Mesendoderm (in vitro differentiated cells): ENCODE results near the gene NEDD4.
"Not testable (repeated sequence)": the region's sequence is repeated elsewhere in the genome, so short reads cannot be mapped to it uniquely, and the experiment has no call there.

Experiments used
- DNase-seq: peaks from one replicate; pipeline ENCODE4 v3.0.0; 2013
- H2AK5ac ChIP-seq: 2 replicates; pipeline ENCODE4 v1.6.1; 2013; ENCODE audit warnings: low read length, inconsistent platforms
- H2BK120ac ChIP-seq: 2 replicates; pipeline ENCODE4 v1.6.1; 2013; ENCODE audit warnings: low read depth, mild to moderate bottlenecking, low read length, moderate library complexity, mixed read lengths
- H2BK15ac ChIP-seq: replicated peaks from 2 replicates; pipeline ENCODE4 v1.6.1; 2013; ENCODE audit warnings: low read depth, mild to moderate bottlenecking, moderate library complexity
- H2BK5ac ChIP-seq: 2 replicates; pipeline ENCODE4 v1.6.1; 2013; ENCODE audit warnings: low read length, inconsistent platforms
- H3K18ac ChIP-seq: 2 replicates; pipeline ENCODE4 v1.6.1; 2013; ENCODE audit warnings: mild to moderate bottlenecking, low read length, mixed read lengths
- H3K23ac ChIP-seq: one replicate; pipeline ENCODE4 v1.6.1; 2013; ENCODE audit warnings: low read length
- H3K27ac ChIP-seq: 2 replicates; pipeline ENCODE4 v1.5.1; 2013; ENCODE audit warnings: low read depth, mild to moderate bottlenecking, inconsistent platforms, low read length, moderate library complexity
- H3K27me3 ChIP-seq: 2 replicates; pipeline ENCODE4 v1.6.1; 2013; ENCODE audit warnings: low read length, control low read depth, mild to moderate bottlenecking, inconsistent platforms; ENCODE audit not compliant: insufficient read depth, poor library complexity
- H3K36me3 ChIP-seq: 2 replicates; pipeline ENCODE4 v1.6.1; 2013; ENCODE audit warnings: low read length, inconsistent platforms; ENCODE audit not compliant: control insufficient read depth, insufficient read depth
- H3K4ac ChIP-seq: one replicate; pipeline ENCODE4 v1.6.1; 2013; ENCODE audit warnings: low read depth, mild to moderate bottlenecking, low read length, moderate library complexity
- H3K4me1 ChIP-seq: 2 replicates; pipeline ENCODE4 v1.6.1; 2013; ENCODE audit warnings: low read depth, low read length, inconsistent platforms; ENCODE audit not compliant: control insufficient read depth
- H3K4me2 ChIP-seq: 2 replicates; pipeline ENCODE4 v1.6.1; 2013; ENCODE audit warnings: low read length
- H3K4me3 ChIP-seq: 2 replicates; pipeline ENCODE4 v1.5.1; 2013; ENCODE audit warnings: mild to moderate bottlenecking, low read length
- H3K56ac ChIP-seq: one replicate; pipeline ENCODE4 v1.6.1; 2013; ENCODE audit warnings: low read length
- H3K79me1 ChIP-seq: 2 replicates; pipeline ENCODE4 v1.6.1; 2013; ENCODE audit warnings: low read length, inconsistent platforms
- H3K79me2 ChIP-seq: 2 replicates; pipeline ENCODE4 v1.6.1; 2013; ENCODE audit warnings: mild to moderate bottlenecking, low read length; ENCODE audit not compliant: control insufficient read depth, insufficient read depth
- H3K9ac ChIP-seq: 2 replicates; pipeline ENCODE4 v1.6.1; 2013; ENCODE audit warnings: low read length, inconsistent platforms
- H4K5ac ChIP-seq: one replicate; pipeline ENCODE4 v1.6.1; 2013; ENCODE audit warnings: low read length
- H4K8ac ChIP-seq: one replicate; pipeline ENCODE4 v1.6.1; 2013; ENCODE audit warnings: low read depth, mild to moderate bottlenecking, control low read depth, low read length, moderate library complexity
- WGBS: extraction: QIAGEN DNeasy Blood & Tissue Kit; methylation state at CpG from one replicate; pipeline ENCODE4 v1.1.7; 2013; ENCODE audit warnings: low lambda C conversion rate, missing lambda C conversion rate; ENCODE audit not compliant: insufficient coverage; ENCODE audit errors: extremely low coverage; 5-methylcytosine and 5-hydroxymethylcytosine counted together

The NEDD4 gene

DNA sequence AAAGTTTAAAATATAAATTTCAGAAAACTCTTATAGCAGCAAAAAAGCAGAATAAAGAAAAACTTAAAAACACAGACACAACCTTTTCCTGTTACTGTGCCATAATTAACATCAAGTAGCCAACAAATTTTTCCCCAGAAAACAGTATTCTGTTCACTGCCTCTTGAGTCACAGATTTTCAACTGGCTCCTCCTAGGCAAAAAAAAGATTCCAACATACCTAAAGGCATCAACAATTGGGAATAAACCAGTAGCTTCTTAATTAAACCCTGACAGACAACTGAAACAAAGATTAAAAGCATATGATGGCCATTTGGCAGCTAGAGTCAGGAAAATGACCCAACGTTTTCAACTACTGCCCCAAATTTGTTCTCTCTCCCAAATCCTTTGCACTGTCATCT, 10.9 kb upstream of the NEDD4 start:
- not testable (repeated sequence) for H3K27ac ChIP-seq, H2BK5ac ChIP-seq, H4K8ac ChIP-seq, DNase-seq, H3K56ac ChIP-seq, H2AK5ac ChIP-seq, H3K79me1 ChIP-seq, H3K4me3 ChIP-seq, H3K23ac ChIP-seq, H4K5ac ChIP-seq, H3K4ac ChIP-seq, H3K27me3 ChIP-seq, H3K4me1 ChIP-seq, H2BK120ac ChIP-seq, H3K9ac ChIP-seq, H2BK15ac ChIP-seq, H3K18ac ChIP-seq, H3K36me3 ChIP-seq, H3K4me2 ChIP-seq, H3K79me2 ChIP-seq
- WGBS, result no CpG with 5 or more reads among the region's 1 CpG

DNA sequence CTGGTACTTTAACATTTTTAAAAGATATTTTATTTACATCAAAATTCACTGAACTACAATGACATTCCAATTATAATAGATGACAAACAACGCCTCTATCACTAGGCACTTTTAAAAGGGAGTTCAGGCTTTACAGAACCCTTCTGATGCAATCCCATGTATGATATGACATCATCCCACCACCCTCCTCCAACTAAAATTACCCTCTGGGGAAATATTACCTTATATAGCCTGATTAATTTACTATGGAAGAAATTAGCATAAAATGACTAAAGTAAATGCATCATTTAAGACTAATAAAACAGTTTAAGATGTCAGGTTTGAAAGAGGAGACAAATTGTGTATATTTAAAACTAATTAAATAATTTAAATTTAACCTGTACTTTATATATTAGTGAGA, 10.4 kb upstream of the NEDD4 start:
- H2BK120ac ChIP-seq, H3K4me1 ChIP-seq, H3K23ac ChIP-seq, DNase-seq, H3K79me1 ChIP-seq, H3K4me2 ChIP-seq, H3K4ac ChIP-seq, H3K27me3 ChIP-seq, H3K56ac ChIP-seq, H4K8ac ChIP-seq, H2AK5ac ChIP-seq, H4K5ac ChIP-seq, H3K4me3 ChIP-seq, H3K18ac ChIP-seq, H2BK5ac ChIP-seq, H3K9ac ChIP-seq, H3K36me3 ChIP-seq, H3K79me2 ChIP-seq, H3K27ac ChIP-seq, H2BK15ac ChIP-seq: not testable (repeated sequence)
- WGBS, result no CpG with 5 or more reads among the region's 1 CpG

DNA sequence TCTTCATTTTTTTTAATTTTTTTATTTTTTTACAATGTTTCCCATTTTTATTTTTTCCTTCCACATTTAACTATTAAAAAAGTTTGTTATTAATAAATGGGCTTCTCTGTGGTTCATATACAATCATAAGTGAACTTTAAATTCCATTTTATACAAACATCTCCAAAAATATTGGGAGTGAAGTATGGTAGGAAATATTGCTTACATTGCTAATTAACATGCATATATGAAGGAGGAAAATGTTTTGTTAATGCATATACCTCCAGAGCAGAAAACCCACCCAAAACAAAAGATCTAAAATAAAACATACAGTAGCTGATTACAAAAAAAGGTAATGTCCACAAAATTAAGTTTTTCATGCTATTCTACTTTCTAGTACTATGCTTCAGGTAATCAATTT, 9.9 kb upstream of the NEDD4 start:
- not testable (repeated sequence) for H3K27me3 ChIP-seq, H3K4me2 ChIP-seq, H2BK120ac ChIP-seq, H4K8ac ChIP-seq, H2AK5ac ChIP-seq, H3K23ac ChIP-seq, H3K4me1 ChIP-seq, H3K79me1 ChIP-seq, H3K4ac ChIP-seq, H3K79me2 ChIP-seq, H3K4me3 ChIP-seq, H3K56ac ChIP-seq, H3K36me3 ChIP-seq, H3K27ac ChIP-seq, H3K18ac ChIP-seq, H3K9ac ChIP-seq, H2BK15ac ChIP-seq, H4K5ac ChIP-seq, H2BK5ac ChIP-seq, DNase-seq

DNA sequence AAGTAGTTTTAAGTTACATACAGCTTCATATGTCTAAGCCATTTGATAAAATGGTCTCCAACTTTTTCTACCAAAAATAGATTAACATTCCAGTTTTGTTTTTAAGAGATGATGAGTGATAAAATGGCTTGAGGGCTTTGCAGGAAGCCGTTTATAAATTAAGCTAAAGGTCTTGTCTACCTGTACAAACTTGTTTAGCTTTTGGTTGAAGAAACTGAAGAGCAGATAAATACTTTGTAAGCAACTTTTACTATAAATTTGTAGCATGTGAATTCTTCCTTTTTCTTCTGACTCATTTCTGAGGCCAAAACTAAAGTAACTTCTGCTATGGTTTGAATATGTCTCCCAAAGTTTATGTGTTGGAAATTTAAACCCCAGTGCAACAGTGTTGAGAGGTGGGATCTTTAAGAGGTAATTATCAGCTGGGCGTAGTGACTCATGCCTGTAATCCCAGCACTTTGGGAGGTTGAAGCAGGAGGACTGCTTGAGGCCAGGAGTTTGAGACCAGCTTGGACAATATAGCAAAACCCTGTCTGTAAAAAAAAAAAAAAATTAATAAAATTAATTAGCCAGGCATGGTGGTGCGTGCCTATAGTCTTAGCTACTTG, 8.2 kb upstream of the NEDD4 start:
- H4K5ac ChIP-seq, result no peak overlapping the region
- no peak overlapping the region for H3K4ac ChIP-seq
- no peaks in the 10 kb centered on the region for H3K4me1 ChIP-seq
- H2AK5ac ChIP-seq, result no peak overlapping the region
- no peaks in the 10 kb centered on the region for H3K36me3 ChIP-seq
- H2BK120ac ChIP-seq, result no peak overlapping the region
- H3K79me2 ChIP-seq, result no peaks in the 10 kb centered on the region
- WGBS, result no CpG with 5 or more reads among the region's 3 CpGs
- DNase-seq, result no peak
- H3K4me2 ChIP-seq, result no peak overlapping the region
- no peaks in the 10 kb centered on the region for H3K79me1 ChIP-seq
- no peak overlapping the region for H3K27ac ChIP-seq
- no peak overlapping the region for H3K56ac ChIP-seq
- no peaks in the 10 kb centered on the region for H3K27me3 ChIP-seq
- H3K18ac ChIP-seq, result no peak overlapping the region
- H3K9ac ChIP-seq, result no peak overlapping the region
- no peak overlapping the region for H2BK15ac ChIP-seq
- H4K8ac ChIP-seq, result no peak overlapping the region
- H3K4me3 ChIP-seq, result no peak overlapping the region
- H3K23ac ChIP-seq, result no peak overlapping the region
- no peak overlapping the region for H2BK5ac ChIP-seq

- H3K56ac ChIP-seq, result no peak overlapping the region
Measured at GRCh38 chr15:55999658-56000057, 6.2 kb upstream of the NEDD4 start.

GRCh38 chr15:55998478-55998877, 5.1 kb upstream of the NEDD4 start:
- H2BK120ac ChIP-seq, result no peak overlapping the region
- no peak overlapping the region for H3K4me2 ChIP-seq
- H3K9ac ChIP-seq, result no peak overlapping the region
- no peak overlapping the region for H4K5ac ChIP-seq
- no peak overlapping the region for H3K4ac ChIP-seq
- no peak overlapping the region for H4K8ac ChIP-seq
- H3K23ac ChIP-seq, result no peak overlapping the region
- H2AK5ac ChIP-seq, result no peak overlapping the region
- DNase-seq, result no peak
- no peaks in the 10 kb centered on the region for H3K27me3 ChIP-seq
- no peak overlapping the region for H3K18ac ChIP-seq
- H3K27ac ChIP-seq, result no peak overlapping the region
- H3K56ac ChIP-seq, result no peak overlapping the region
- no peak overlapping the region for H3K4me3 ChIP-seq
- no peaks in the 10 kb centered on the region for H3K4me1 ChIP-seq
- H3K79me1 ChIP-seq, result no peaks in the 10 kb centered on the region
- no CpG with 5 or more reads among the region's 1 CpG for WGBS
- H2BK15ac ChIP-seq, result no peak overlapping the region
- no peaks in the 10 kb centered on the region for H3K36me3 ChIP-seq
- H2BK5ac ChIP-seq, result no peak overlapping the region
- H3K79me2 ChIP-seq, result no peaks in the 10 kb centered on the region

More at GRCh38 chr15:55999658-56000057, 6.2 kb upstream of the NEDD4 start:
- no peak overlapping the region for H2BK5ac ChIP-seq
- H2BK120ac ChIP-seq, result no peak overlapping the region
- WGBS, result no CpG with 5 or more reads among the region's 1 CpG
- H3K9ac ChIP-seq, result no peak overlapping the region
- H3K4ac ChIP-seq, result no peak overlapping the region
- no peaks in the 10 kb centered on the region for H3K79me1 ChIP-seq
- no peaks in the 10 kb centered on the region for H3K4me1 ChIP-seq
- H3K4me3 ChIP-seq, result no peak overlapping the region
- H2AK5ac ChIP-seq, result no peak overlapping the region
- H3K79me2 ChIP-seq, result no peaks in the 10 kb centered on the region
- H3K27ac ChIP-seq, result no peak overlapping the region
- no peak for DNase-seq
- H3K23ac ChIP-seq, result no peak overlapping the region
- H2BK15ac ChIP-seq, result no peak overlapping the region
- no peak overlapping the region for H3K4me2 ChIP-seq
- H4K5ac ChIP-seq, result no peak overlapping the region
- no peak overlapping the region for H3K18ac ChIP-seq
- no peak overlapping the region for H4K8ac ChIP-seq
- H3K36me3 ChIP-seq, result no peaks in the 10 kb centered on the region
- H3K27me3 ChIP-seq, result no peaks in the 10 kb centered on the region
